Measurements from ENCODE around the gene VAV3. TPM values are rescaled to one million over a fixed set of nuclear protein-coding genes. Genes with fewer than 3 reads are reported as not detected.

Gene VAV3
- total RNA-seq, 1 donor from 2014 or later, result 1.8 TPM

DNA sequence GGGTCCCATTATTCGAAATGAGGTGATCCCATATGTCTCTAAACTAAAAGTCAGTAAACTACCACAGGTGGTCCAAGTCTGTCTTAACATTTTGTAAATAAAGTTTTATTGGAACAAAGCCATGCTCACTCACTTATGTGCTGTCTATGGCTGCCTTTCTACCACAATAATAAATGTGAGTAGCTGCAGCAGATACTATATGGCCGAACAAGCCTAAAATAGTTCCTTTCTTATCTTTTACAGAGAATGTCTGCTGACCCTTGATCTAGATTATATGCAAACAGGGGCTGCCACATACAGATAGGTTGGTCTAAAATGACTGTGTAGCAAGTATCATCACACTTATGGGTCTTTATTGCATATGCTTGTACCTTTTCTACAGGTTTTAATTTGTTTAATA, 140.0 kb downstream of the VAV3 start:
- Mint-ChIP-seq H3K27ac (no peak overlapping the region), H3K4me1 (ENCODE audit: low read depth) (no peaks in the 10 kb centered on the region), H3K4me3 (ENCODE audit: low read depth) (no peak overlapping the region), H3K9me3 (ENCODE audit: low read depth) (peaks cover 4% of the 10 kb centered on the region), H3K36me3 (ENCODE audit: insufficient read depth) (no peaks in the 10 kb centered on the region), H3K27me3 (no peaks in the 10 kb centered on the region)
- TF ChIP-seq, protein P1, sequence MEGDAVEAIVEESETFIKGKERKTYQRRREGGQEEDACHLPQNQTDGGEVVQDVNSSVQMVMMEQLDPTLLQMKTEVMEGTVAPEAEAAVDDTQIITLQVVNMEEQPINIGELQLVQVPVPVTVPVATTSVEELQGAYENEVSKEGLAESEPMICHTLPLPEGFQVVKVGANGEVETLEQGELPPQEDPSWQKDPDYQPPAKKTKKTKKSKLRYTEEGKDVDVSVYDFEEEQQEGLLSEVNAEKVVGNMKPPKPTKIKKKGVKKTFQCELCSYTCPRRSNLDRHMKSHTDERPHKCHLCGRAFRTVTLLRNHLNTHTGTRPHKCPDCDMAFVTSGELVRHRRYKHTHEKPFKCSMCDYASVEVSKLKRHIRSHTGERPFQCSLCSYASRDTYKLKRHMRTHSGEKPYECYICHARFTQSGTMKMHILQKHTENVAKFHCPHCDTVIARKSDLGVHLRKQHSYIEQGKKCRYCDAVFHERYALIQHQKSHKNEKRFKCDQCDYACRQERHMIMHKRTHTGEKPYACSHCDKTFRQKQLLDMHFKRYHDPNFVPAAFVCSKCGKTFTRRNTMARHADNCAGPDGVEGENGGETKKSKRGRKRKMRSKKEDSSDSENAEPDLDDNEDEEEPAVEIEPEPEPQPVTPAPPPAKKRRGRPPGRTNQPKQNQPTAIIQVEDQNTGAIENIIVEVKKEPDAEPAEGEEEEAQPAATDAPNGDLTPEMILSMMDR (IDR thresholded peaks at IDR 0.05; ENCODE audit: unreplicated experiment), result no peak
- no peak for DNase-seq (ENCODE audit: low spot score, unreplicated experiment)

DNA sequence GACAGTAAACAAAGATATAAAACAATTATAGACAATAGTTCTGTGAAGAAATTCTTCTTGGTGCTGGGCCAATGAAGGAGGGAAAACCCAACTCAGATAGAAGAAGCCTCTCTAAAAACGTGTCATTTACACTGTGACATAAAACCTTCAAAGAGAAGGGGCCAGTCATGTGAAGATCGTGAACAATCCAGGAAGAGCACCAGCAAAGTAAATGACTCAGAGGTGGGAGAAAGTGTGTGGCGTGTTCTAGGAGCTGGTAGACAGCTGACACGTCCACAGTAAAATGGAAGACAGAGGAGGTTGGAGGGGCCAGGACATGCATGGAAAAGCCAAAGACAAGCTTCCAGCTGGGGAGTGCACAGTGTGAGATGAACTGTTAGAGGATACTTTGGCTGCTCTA, 143.6 kb downstream of the VAV3 start:
- peaks cover 4% of the 10 kb centered on the region for H3K9me3 Mint-ChIP-seq (ENCODE audit: low read depth)
- no peak overlapping the region for H3K27ac Mint-ChIP-seq
- TF ChIP-seq, protein P1 (IDR thresholded peaks at IDR 0.05; ENCODE audit: unreplicated experiment), result no peak
- no peaks in the 10 kb centered on the region for H3K4me1 Mint-ChIP-seq (ENCODE audit: low read depth)
- H3K27me3 Mint-ChIP-seq, result peaks cover 7% of the 10 kb centered on the region
- H3K4me3 Mint-ChIP-seq (ENCODE audit: low read depth), result no peak overlapping the region
- H3K36me3 Mint-ChIP-seq (ENCODE audit: insufficient read depth), result no peaks in the 10 kb centered on the region
- no peak for DNase-seq (ENCODE audit: low spot score, unreplicated experiment)

DNA sequence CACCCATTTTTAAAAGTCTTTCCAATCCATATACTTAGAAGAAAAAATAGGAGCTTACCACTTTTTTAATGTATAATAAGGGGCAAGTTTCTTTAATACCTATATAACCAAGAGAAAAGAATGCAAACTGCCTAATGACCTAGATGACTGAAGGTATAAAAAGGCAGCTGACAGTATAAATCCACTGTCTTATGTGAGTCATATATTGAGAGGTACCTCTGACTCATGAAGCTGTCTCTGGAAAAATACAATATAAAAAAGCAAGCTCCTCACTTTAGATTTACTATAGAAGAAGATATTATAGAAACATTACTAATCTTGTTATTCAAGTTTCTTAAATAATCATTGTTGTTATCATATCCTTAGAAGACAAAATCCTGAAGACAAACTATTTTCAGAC, 144.2 kb downstream of the VAV3 start:
- H3K36me3 Mint-ChIP-seq (ENCODE audit: insufficient read depth), result no peaks in the 10 kb centered on the region
- TF ChIP-seq, protein P1 (IDR thresholded peaks at IDR 0.05; ENCODE audit: unreplicated experiment), result no peak
- no peak overlapping the region for H3K27ac Mint-ChIP-seq
- H3K4me1 Mint-ChIP-seq (ENCODE audit: low read depth), result no peaks in the 10 kb centered on the region
- peaks cover 7% of the 10 kb centered on the region for H3K27me3 Mint-ChIP-seq
- no peak overlapping the region for H3K4me3 Mint-ChIP-seq (ENCODE audit: low read depth)
- H3K9me3 Mint-ChIP-seq (ENCODE audit: low read depth), result peaks cover 4% of the 10 kb centered on the region
- DNase-seq (ENCODE audit: low spot score, unreplicated experiment), result no peak

DNA sequence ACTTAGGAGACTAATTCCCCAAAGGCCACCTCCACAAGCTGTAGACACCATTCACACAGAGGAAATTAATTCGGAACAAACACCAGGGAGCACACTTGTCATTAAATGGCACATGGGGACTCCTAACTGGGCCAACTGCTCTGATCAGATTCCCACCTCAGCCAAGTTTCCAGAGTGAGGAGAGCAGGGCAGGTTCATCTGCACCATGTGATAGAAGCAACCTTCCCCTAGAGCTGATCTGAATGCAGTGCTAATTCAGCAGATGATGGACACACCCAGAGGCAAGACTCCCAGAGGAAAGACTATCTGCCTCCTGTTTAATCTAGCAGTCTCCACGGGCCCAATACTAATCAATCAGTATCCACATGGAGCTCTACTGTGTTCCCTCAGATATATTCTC, 147.0 kb downstream of the VAV3 start:
- Mint-ChIP-seq H3K27ac (no peak overlapping the region), H3K4me1 (ENCODE audit: low read depth) (no peaks in the 10 kb centered on the region), H3K4me3 (ENCODE audit: low read depth) (no peak overlapping the region), H3K36me3 (ENCODE audit: insufficient read depth) (no peaks in the 10 kb centered on the region), H3K27me3 (peaks cover 7% of the 10 kb centered on the region), H3K9me3 (ENCODE audit: low read depth) (no peaks in the 10 kb centered on the region)
- TF ChIP-seq, protein P1 (IDR thresholded peaks at IDR 0.05; ENCODE audit: unreplicated experiment), result no peak
- no peak for DNase-seq (ENCODE audit: low spot score, unreplicated experiment)

DNA sequence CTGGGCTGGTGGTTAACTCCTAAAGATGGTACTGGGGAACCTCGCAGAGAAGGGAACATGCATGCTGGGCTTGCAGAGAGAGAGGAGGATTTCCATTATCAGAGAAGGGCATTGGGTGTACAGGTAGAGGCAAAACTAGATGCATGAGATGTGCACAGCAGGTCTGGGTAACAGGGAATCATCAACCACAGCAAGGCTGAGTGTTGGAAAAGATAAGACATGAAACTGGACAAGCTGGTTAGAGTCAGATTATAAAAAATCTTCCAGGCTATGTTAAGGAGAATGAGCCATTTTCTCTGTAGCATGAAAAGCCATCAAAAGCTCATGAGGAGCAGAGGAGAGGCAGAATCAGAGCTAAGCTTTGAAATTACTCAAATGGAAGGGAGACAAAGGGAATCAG, 147.8 kb downstream of the VAV3 start:
- no peaks in the 10 kb centered on the region for H3K9me3 Mint-ChIP-seq (ENCODE audit: low read depth)
- H3K4me1 Mint-ChIP-seq (ENCODE audit: low read depth), result no peaks in the 10 kb centered on the region
- H3K4me3 Mint-ChIP-seq (ENCODE audit: low read depth), result no peak overlapping the region
- DNase-seq (ENCODE audit: low spot score, unreplicated experiment), result no peak
- peaks cover 7% of the 10 kb centered on the region for H3K27me3 Mint-ChIP-seq
- no peaks in the 10 kb centered on the region for H3K36me3 Mint-ChIP-seq (ENCODE audit: insufficient read depth)
- TF ChIP-seq, protein P1 (IDR thresholded peaks at IDR 0.05; ENCODE audit: unreplicated experiment), result no peak
- H3K27ac Mint-ChIP-seq, result no peak overlapping the region

Measured in progenitor cell of endocrine pancreas (in vitro differentiated cells).